HG03342 (cell line): ENCODE results near the gene DTX1.
"Not testable (repeated sequence)": the region's sequence is repeated elsewhere in the genome, so short reads cannot be mapped to it uniquely, and the experiment has no call there.

Experiments
- ATAC-seq: cut with Tn5 transposase; IDR thresholded peaks from one replicate; pipeline ENCODE4 v1.9.1; 2021; ENCODE audit warnings: mild to moderate bottlenecking, moderate library complexity; ENCODE audit not compliant: unreplicated experiment

The DTX1 gene

GRCh38 chr12:113112043-113112899 lies 55.7 kb downstream of the DTX1 start:
- ATAC-seq: no peak

- ATAC-seq: no peak
Observed at GRCh38 chr12:113113397-113113796, 56.9 kb downstream of the DTX1 start.

GRCh38 chr12:113114447-113115178 lies 58.1 kb downstream of the DTX1 start:
- no peak for ATAC-seq

DNA sequence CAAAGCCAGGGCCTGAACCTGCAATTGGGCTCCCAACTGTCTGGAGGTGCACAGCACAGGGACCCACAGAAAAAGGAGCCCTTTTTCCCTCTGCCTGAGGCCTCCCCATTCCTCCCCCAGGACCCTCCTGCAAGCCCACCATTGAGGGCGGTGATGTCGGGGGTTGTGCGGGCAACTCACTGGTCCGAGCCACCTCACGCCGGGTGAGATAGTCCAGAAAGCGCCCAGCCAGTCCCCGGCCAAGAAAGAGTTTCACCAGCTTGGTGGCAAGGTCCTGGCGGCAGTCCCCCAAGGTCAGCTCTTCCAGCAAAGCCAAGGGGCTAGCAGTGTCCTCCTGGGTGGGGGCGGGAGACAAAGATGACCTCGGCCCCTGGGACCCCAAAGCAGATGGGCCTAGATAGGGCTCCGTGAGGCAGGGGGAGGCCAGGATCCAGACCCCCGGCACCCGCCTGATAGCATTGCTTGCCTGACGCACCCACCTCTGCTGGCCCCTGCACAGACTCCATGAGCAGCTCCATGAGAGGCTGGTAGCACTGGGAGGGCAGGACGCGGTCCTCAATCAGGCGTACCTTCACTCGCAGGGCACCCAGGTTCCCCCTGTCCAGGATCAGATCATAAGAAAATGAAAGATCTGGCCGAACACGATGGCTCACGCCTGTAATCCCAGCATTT lies 59.1 kb downstream of the DTX1 start:
- no peak for ATAC-seq

DNA sequence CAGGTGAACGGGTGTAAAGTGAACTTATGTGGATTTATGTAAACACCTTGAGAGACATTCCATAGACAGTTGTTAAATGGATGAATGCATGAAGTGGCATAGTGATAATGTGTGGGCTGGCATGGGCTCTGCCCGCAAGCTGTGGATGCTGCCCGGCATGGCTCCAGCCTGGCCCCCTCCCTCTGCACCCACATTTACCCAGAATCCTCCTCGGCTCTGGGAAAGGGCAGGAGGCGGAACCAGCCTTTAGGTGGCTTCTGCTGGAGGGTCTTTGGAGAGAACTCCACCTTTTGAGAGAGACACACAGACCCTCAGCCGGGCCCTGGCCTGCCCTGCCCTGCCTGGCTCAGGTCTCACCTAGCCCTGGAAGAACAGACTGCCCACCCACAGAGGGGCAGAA lies 60.3 kb downstream of the DTX1 start:
- no peak for ATAC-seq

DNA sequence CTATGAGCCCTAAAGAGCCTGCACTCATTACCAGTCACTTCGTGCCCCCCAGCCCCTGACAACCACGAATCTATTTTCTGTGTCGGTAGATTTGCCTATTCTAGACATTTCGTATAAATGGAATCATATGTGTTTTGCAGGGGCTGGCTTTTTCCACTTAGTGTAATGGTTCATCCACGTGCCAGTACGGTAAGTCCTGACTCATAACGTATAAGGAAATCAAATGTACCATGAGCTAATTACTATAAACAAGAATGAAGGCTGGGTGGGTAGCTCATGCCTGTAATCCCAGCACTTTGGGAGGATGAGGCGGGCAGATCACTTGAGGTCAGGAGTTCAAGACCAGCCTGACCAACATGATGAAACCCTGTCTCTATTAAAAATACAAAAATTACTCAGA lies 61.2 kb downstream of the DTX1 start:
- not testable (repeated sequence) for ATAC-seq

- no peak for ATAC-seq
Observed at GRCh38 chr12:113118142-113118541, 61.6 kb downstream of the DTX1 start.

DNA sequence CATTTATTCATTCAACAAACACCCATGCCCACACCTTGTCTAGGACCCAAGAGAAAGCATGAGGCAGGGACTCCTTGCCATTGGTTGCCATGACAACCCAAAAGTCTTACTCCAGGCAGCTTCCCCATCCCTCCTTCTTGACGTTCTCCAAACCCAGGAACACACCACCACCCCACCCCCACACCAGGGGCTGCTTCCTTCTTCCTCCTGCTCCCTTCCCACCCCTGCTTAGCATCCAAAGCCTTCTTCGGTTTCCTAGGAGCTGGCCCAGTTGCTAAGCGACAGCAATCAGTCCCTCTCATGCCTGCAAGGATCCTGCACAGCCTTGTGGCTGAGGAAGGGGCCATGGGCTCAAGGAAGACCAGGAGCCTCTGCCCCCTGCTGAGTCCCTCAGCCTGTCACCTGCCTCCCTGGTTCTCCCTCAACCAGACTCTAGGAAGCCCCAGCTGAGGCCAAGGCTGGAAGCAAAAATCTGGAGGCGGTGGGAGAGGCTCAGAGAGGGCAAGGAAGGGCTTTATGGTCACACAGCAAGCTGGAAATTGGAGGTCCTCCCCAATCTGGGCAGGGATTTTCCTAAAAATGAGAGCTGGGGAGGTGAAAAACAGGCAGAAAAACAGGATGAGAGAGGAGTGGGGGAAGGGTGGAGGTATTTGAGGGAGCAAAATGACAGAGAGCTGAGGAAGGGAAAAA lies 63.6 kb downstream of the DTX1 start:
- ATAC-seq: no peak

DNA sequence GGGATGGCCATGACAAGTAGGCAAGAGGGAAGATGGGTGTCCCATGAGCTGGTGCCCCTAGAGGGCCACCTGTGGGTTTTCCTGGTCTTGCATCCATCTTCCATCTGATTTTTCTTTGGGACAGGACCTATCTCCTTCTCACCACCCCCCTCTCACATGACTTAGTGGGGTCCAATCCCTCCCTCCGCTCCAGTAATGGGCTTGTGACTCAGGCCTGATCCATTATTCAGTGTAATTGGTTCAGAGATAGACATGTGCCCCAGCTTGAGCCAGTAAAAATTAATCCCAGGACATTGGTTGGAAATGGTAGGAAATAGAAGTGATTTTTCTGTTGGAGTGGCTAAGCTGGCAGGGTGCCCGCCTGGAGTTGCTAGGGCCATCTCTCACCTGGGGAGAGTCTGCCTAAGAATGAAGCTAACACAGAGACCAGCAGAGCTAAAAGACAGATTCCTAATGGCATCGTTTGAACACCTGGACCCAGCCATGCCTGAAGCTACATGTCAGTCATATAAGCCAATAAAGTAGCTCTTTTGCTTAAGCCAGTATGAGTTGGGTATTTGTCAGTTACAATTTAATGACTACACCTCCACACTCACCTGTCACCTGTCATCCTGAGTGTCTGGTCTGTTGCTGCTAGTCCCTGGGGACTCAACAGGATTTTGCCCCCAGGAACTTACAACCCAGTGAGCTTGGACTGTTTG lies 64.3 kb downstream of the DTX1 start:
- no peak for ATAC-seq

DNA sequence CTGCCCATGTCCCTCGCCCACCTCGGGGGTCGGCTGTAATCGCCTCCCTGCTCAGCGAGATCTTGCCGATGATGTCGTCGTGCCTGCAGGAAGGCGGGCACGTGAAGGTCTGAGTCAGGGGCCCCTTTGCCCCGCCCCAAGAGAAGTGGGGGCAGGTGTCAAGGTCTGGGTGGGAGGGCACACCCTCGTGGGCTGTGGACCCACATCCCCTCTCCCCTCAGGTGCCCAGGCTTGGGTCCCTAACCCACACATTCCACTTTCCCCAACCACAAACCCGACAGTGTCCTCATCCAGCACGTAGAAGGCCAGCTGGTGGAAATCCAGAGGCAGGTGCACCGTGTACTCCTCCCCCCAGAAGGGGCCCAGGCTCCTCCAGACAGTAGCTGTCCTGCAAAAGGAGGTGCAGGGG lies 71.3 kb downstream of the DTX1 start:
- no peak for ATAC-seq

GRCh38 chr12:113128802-113129663 lies 72.5 kb downstream of the DTX1 start:
- ATAC-seq: no peak

DNA sequence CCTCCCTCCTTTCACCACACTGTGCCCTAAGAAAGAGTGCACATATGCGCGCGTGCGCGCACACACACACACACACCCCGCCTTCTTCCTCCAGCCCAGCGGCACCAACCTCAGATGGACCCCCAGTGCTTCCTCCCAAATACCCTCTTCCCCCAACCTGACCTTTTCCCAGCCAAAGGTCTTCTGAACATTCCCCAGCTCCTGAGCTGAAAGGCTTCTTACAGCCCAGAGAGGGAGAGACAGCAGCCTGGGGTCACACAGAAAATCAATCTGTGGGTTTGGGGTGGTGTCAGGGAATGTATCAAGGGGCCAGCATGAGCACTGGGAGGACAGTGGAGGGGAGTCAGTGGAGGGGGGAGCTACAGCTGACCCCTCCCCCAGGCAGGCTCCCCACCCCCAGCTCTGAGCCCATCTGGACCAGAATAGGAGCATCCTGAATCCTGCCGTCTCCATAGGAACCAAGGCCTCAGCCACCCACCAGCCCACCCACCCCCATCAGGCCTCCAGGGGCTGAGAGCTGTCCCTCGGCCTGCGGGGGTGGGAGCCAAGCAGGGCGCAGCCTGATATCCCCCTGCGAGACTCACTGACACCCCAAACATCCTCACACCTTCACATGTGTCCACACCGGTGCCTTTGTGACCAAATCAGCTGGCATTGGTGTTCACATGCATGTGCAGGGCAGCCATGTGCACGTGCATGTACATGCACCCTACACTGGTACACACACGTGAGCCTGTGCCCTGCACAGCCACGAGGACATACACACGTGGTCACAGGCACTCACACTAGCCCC lies 73.3 kb downstream of the DTX1 start:
- ATAC-seq: no peak

GRCh38 chr12:113130457-113131135 lies 74.1 kb downstream of the DTX1 start:
- ATAC-seq: no peak

GRCh38 chr12:113131556-113131955 lies 75.0 kb downstream of the DTX1 start:
- ATAC-seq: no peak

DNA sequence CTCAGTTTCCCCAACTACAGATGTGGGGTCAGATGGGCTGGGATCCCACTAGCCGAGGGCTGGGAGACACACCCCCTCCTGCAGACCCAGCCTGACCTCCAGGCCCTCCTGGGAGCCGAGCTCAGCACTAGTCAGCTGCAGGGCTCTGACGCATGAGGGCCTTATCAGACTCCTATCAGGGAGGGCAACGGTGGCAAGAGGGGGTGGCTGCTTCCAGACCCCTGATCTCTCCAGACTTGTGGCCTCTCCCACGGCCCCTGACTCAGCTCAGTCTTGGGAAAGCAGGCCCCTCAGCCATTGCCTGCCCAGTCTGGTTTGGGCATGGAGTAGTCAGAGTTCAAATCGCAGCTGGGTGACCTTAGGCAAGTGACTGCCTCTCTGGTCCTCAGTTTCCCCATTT lies 76.5 kb downstream of the DTX1 start:
- ATAC-seq: no peak

DNA sequence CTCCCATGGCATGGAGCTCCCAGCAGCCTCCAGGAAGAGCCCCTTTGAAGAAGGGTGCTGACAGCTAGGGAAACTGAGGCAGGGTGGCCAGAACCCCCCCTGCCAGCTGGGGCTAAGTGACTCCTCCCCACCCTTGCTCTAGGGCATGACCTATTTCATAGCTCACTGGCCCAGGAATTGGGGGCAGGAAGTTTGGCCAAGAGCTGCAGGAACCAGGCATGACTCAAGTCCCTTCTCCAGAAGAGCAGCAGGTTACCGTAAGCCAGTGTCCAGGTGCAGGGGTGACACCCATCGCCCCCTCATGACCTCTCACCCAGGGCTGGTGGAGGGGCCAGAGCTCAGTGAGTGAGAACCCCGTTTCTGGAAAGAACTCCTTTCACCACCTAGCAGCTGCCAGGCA lies 77.1 kb downstream of the DTX1 start:
- ATAC-seq: no peak

- no peak for ATAC-seq
Observed at GRCh38 chr12:113134071-113134470, 77.5 kb downstream of the DTX1 start.

DNA sequence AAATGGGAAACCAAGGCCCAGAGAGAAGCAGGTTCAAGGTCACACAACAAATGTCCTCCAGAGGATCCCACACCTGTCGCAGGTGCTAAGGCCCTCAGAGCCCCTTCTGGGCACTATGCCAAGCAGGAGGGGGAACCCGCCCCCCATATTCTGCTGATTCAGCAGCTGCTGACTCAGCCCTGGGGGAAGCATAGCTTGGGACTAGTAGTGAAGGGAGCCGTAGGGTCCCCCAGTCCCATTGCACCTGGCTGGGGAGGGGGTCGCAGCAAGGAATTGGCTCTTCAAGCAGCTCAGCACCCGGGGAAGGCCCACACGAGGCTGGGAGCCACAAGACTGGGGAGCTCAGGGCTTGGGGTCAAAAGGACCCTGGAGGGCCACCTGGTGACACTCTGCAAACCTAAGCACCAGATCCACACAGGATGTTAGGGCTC lies 78.0 kb downstream of the DTX1 start:
- ATAC-seq: no peak
